ENCODE results near the gene NR2F2.

GRCh38 chr15:96332637-96333121 is 2.2 kb downstream of the NR2F2 start:
- TF ChIP-seq POLR2A (IDR thresholded peaks at IDR 0.05), result no peak
- TF ChIP-seq CTCF (IDR thresholded peaks at IDR 0.05), result no peak

Data from right lobe of liver (tissue), 4 donors.